HG03442 (cell line): ENCODE results near the gene SLC25A6.
"Not testable (repeated sequence)": the region's sequence is repeated elsewhere in the genome, so short reads cannot be mapped to it uniquely, and the experiment has no call there.

Source experiments
- ATAC-seq: cut with Tn5 transposase; IDR thresholded peaks from one replicate; pipeline ENCODE4 v1.9.1; 2021; ENCODE audit warnings: mild to moderate bottlenecking, moderate library complexity; ENCODE audit not compliant: unreplicated experiment

SLC25A6 gene

GRCh38 chrX:1391707-1392375, at the start of gene SLC25A6:
Gene SLC25A6, minus strand, starts transcription at chrX:1392113. Its CDS starts 104 bp downstream, at chrX:1392009.
- ATAC-seq = peak; percentile 94

- no peak for ATAC-seq
Measured at GRCh38 chrX:1440506-1440905, 48.6 kb upstream of the SLC25A6 start.

- no peak for ATAC-seq
Measured at GRCh38 chrX:1435241-1435895, 43.5 kb upstream of the SLC25A6 start.

- no peak for ATAC-seq
Measured at GRCh38 chrX:1434871-1435240, 42.9 kb upstream of the SLC25A6 start.

- no peak for ATAC-seq
Measured at GRCh38 chrX:1433646-1434357, 41.9 kb upstream of the SLC25A6 start.

GRCh38 chrX:1430451-1430850, 38.5 kb upstream of the SLC25A6 start:
- no peak for ATAC-seq

GRCh38 chrX:1427756-1428155, 35.8 kb upstream of the SLC25A6 start:
- no peak for ATAC-seq

GRCh38 chrX:1426321-1426720, 34.4 kb upstream of the SLC25A6 start:
- not testable (repeated sequence) for ATAC-seq

GRCh38 chrX:1425381-1425780, 33.5 kb upstream of the SLC25A6 start:
- no peak for ATAC-seq

GRCh38 chrX:1424147-1424851, 32.4 kb upstream of the SLC25A6 start:
- ATAC-seq = no peak

- no peak for ATAC-seq
Measured at GRCh38 chrX:1423215-1423614, 31.3 kb upstream of the SLC25A6 start.

- ATAC-seq = no peak
Measured at GRCh38 chrX:1422135-1422465, 30.2 kb upstream of the SLC25A6 start.

GRCh38 chrX:1421433-1422134, 29.7 kb upstream of the SLC25A6 start:
- no peak for ATAC-seq

- ATAC-seq = no peak
Measured at GRCh38 chrX:1420371-1420770, 28.5 kb upstream of the SLC25A6 start.

GRCh38 chrX:1419545-1420355, 27.8 kb upstream of the SLC25A6 start:
- no peak for ATAC-seq

- ATAC-seq = no peak
Measured at GRCh38 chrX:1418901-1419544, 27.1 kb upstream of the SLC25A6 start.

GRCh38 chrX:1417921-1418771, 26.2 kb upstream of the SLC25A6 start:
- no peak for ATAC-seq

GRCh38 chrX:1416965-1417760, 25.2 kb upstream of the SLC25A6 start:
- no peak for ATAC-seq
